ENCODE results near the gene VPS18.

Gene VPS18

DNA sequence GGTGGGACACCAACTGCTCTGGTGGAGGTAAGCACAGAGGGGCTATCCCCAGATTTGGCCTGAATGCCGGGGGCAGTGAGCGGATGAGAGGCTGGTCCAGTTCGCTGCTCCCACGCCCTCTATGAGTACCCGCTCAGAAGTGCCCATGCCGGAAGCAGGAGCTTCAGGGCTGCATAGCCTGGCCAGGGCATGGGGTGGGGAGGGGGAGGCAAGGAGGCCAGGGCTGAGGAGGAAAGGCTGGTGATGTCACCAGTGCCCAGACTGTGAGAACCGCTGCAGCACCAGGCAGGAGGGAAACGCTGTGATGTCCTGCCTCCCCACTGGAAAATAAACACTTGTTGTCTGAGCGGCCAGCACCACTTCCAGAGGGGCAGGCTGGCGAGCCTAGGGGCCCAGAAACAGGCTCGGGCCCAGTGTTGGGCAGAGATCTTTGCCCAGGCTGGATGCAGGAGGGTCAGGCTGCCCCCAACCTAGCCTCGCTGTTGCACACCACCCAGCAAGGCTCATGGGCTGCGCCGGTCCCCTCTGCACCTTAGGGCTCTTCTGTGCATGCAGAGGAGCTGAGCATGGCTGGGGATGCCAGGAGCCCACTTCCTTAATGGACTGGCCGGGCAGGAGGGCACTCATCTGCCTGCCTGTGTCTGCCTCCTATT lies 24.0 kb downstream of the VPS18 start:
- no peak for DNase-seq

DNA sequence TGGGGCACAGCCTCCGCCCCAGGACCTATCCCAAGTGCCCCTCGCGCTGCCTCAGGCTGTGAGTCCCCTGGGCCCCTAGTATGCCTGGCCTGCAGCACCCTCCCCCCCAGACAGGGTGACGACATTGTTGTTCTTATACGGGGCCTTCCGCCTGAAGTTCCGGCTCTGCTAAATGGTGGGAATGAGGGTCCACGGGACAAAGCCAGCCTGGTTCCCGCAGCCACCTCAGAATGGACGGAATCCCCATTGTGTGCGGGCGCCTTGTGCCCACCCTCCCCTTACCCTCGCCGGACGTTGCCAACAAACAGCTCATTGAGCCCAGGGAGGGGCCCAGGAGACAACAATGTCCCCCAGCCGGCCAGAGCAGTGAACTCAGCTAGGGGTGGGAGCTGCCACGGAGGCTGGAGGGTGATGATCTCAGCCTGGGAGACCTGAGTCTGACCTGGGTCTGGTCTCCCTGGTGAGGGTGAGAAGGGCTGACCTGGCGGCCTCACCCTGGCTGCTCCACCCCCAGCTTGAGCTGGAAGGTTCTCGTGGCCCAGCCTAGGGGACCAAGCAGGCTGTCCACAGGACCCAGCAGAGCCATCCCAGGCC lies 24.6 kb downstream of the VPS18 start:
- no peak for DNase-seq

DNA sequence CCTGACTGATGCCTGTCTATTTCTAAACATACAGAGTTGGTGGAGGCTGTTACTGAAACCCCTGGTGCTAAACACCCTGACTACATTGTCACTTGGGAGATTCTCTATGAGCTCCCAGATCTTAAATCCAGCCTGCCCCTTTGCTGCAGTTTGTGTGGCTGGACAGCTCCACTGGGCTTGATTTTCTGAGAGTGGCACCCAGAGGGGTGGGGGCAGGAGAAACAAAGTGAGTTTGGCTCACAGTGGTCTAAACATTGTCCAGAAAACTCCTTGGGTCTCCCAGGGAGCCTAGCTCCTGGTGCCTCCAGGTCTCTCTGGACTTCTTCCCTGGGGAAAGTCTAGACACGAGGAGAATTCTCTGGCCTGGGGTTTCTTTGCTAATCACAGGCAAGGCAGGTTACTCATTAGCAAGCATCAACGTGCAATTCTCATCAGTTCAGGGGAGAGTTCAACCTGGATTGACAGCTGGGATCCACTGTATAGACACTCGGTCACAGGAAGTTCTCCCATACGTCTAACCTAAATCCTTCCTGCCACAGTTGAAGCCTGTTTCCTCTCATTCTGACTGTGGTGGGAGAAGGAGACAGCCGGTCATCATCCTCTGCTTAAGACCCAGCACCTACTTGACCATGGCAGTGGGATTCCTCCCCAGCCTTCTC lies 27.8 kb downstream of the VPS18 start:
- no peak for DNase-seq

DNA sequence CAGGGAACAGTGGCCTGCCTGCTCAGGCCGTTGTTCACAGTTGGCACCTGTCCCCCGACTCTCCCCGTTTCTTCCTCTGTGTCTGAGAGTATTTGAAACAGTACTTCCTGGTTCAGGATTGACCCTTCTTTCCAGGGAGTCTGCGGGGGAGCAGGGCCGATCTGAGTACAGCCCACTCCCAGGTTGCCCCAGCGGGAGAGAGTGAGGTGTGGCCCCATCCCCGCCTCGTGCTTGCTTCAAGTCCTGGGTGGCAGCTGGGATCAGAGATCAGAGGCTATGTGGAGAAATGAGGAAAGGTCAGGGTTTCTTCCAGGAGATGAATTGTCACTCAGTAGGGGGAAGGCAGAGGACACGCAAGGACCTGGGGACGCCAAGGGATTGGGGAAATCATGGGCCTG lies 28.4 kb downstream of the VPS18 start:
- no peak for DNase-seq

DNA sequence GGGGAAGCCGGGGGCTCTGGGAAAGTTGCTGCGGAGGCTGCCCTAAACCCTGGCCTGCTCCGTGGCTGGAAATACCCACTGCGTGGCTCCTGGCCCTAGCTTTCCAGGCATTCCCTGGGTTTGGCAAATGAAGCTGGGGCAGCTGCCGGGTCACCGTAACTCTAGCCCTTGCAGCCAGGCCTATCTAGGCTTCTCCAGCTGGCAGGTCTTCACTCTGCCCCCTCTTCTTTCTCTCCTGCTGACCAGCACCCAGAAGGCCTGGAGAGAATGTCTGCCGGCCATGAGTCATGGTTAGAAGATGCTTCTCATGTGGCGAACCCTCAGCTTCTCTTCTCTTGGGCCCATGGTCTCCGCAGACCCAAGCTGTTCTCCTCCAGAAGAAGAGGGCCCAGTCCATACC lies 29.3 kb downstream of the VPS18 start:
- no peak for DNase-seq

DNA sequence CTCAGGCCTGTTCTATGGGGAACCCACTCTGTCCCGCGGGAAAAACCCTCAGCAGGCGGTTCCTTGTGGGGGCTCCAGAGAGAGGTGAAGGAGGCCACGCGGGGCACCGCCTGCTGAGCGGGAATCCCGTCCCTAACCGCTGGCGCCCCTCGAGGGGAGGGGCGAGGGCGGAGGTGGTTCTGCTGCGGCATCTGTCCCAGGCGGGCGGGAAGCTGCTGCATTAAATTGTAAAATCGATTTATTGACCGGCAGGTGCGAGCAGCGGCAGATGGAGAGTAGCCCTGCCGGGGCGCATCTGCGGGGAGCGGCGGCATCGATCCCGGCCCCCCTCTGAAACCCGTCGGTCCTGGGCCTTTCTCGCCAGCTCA lies 31.2 kb downstream of the VPS18 start:
- no peak for DNase-seq

DNA sequence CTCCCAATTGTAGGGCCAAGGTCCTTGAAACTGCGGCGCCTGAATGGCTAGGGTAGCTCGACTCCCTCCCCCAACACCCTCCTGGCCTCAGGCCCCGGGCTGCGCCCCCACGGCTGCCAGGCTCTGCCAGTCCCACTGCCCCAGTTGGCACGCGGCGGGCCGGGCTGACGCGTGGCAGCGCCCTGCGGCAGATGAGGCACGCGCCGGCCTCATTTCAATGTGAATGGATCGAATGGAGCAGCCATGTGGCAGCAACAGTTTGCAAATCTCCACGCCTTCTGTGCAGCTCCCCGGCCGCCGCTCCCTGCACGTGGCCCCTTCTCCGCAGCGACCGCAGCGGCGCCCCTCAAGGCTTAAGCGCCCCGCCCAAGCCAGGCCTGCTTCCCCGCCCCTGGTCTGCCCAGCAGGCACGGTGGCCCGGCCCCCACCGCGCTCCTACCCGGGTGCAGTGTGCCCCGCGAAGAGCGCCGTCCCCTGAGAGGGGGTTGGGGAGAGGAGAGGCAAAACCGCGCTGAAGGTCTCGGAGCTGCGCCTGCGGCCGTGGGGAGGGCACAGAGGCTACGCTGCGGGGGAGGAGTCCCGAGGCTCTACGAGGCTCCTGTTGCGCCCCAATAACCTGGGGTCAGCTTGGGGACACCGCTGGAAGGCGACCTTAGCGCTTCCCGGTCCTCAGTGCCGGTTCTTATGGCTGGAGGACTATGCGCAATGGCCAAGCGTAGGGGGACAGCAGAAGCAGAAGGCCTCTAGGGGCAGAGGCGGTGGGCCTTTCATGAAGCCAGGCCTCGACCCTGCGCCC lies 31.8 kb downstream of the VPS18 start:
- peak in 37 of 56 donors; percentile 9 to 81 (median 44) for DNase-seq

DNA sequence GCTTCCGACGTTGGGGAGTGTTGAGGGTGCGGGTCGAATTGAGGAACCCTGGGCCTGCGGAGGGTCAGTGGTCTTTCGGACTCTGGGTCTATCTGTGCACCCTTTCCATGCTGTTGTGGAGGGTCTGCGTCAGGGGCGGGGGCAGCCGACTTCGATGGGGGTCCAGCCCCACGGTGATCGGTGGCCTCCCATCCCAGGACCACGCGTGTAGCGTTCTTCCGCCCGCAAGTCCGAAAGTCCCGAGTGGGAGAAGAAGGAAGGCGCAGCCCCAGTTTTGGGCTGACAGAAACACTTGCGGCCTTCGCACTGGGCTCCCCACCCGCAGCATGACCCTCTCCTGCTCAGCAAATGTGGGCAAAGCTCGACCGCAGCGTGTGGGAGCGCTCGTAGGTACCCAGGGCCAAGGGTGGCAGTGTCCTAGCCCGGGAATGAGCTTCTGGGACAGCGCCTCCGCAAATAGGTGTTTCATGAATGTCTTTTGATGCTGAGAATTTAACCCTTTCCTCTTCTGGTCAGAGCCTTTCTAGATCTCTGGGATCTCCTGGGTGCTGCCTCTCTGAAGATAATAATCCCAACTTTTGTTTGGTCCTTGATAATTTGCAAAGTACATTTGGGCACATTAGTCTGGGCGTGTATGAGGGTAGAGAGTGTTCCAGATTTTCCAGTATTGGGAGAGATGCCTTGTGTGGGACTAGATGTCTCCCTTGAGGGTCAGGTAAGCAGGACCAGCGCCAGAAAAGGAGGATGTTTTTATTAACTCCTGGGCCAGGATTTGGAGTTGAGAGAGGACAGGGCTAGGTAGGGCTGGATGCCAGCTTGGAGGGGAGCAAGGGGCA lies 32.6 kb downstream of the VPS18 start:
- DNase-seq = no peak

DNA sequence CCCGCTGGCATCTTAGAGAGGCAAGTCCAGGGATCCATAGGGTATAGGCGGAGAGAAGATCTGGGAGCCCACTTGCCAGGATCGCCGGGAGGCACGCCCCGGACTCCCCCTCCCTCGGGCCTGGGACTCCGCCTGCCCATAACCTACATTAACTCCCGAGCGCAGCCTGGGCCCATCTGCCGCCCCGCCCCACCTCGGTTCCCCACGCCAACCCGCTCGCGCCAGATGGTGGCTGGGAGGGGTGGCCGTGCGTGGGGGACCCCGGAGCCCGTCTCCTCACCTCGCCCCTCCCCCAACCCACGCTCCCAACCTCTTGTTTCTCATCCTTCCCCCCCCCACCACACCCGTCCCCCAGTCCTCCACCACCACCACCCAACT lies 33.2 kb downstream of the VPS18 start:
- peak in 1 of 56 donors; percentile 8 for DNase-seq

DNA sequence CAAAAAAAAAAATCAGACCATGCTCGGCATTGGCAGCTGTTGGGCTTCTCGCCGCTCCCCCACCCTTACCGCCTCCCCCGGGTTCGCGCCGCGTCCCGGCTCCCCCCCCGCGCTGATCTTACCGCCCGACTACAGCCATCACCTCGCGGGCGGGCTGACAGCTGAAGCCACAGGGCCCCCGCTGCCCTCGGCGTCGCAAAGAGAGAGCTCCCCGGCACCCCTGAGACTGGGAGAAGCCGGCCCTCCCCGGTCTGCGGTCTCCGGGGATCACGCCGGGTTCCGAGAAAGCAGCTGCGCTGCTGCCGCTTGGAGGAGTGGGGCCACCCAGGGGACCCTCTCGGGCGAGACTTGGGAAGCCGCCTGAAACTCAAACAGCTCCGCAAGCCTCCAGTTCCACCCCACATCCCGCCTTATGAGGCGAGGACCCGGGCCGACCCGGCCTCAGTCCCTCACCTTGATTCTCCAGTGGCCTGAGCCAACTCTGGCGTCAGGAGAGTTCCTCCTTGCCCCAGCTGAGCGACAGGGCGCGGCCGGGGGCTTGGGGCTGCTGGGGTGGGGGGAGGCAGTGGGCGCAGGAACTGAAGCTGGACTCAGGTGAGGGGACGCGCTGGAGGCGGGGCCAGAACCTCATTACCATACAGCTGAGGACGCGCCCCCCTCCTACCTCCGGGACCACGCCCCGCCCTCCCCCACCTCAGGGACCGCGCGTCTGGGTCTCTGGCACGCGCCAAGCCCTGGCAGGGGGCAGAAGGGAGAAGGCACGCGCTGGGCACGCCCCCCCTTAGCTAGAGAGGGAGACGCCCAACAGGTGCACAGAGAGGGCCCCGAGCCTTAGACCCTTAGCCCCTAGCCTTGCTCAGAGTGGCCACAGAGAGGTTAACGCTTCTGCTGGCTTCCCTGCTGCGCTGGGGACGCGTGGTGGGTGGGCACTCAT lies 33.9 kb downstream of the VPS18 start:
- DNase-seq = no peak

DNA sequence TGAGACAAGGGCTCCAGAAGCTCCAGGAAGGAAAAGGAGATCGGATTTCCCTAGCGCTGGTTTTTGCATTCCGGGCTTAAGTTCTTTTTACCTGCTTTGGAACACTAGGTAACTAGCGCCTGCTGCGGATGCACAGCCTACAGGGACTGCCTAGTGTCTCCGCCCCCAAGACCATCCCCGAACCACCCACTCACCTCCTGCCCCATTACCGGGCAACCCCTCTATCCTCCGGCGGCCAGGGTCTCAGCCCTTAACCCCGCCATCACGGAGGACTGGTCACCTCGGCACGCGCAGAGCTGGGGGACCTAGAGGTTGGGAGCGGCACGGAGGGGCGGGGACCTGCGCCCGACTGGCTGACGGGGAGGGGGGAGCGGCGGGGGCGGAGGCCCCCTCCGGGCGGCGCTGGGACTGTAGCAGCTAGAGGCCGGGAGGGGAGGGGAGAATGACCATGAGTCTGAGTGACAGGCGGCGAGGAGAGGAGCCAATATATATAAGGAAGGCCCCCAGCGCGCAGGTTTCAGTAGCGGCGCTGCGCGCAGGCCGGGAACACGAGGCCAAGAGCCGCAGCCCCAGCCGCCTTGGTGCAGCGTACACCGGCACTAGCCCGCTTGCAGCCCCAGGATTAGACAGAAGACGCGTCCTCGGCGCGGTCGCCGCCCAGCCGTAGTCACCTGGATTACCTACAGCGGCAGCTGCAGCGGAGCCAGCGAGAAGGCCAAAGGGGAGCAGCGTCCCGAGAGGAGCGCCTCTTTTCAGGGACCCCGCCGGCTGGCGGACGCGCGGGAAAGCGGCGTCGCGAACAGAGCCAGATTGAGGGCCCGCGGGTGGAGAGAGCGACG lies 34.8 kb downstream of the VPS18 start, which contains the start of gene DLL4:
Gene DLL4, plus strand, starts transcription at position 520 of the 839 bp plus-strand sequence. CDS start 329 bp downstream, outside the sequence.
- DNase-seq = peak in 1 of 56 donors; percentile 11

DNA sequence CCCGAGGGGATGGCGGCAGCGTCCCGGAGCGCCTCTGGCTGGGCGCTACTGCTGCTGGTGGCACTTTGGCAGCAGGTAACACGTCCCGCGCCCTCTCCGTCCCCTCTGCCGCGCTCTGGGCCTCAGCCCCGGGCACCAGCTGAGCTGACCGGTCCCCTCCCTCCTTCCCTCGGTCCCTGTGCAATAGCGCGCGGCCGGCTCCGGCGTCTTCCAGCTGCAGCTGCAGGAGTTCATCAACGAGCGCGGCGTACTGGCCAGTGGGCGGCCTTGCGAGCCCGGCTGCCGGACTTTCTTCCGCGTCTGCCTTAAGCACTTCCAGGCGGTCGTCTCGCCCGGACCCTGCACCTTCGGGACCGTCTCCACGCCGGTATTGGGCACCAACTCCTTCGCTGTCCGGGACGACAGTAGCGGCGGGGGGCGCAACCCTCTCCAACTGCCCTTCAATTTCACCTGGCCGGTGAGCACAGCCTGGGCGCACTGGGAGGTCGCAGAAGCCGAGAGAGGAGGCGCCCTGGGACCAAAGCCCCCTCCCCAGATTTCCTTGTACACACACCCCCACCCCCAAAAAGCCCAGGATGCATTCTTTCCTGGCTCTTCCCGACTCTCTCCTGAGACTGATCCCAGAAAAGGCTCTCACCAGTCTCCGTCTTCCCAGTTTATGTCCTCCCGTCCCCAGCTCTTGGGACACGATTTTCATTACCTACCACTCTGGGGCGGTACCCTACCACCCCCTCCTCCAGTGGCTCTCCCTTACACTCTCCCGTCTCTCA lies 35.6 kb downstream of the VPS18 start:
- DNase-seq = peak in 2 of 56 donors; percentile 20 to 32

DNA sequence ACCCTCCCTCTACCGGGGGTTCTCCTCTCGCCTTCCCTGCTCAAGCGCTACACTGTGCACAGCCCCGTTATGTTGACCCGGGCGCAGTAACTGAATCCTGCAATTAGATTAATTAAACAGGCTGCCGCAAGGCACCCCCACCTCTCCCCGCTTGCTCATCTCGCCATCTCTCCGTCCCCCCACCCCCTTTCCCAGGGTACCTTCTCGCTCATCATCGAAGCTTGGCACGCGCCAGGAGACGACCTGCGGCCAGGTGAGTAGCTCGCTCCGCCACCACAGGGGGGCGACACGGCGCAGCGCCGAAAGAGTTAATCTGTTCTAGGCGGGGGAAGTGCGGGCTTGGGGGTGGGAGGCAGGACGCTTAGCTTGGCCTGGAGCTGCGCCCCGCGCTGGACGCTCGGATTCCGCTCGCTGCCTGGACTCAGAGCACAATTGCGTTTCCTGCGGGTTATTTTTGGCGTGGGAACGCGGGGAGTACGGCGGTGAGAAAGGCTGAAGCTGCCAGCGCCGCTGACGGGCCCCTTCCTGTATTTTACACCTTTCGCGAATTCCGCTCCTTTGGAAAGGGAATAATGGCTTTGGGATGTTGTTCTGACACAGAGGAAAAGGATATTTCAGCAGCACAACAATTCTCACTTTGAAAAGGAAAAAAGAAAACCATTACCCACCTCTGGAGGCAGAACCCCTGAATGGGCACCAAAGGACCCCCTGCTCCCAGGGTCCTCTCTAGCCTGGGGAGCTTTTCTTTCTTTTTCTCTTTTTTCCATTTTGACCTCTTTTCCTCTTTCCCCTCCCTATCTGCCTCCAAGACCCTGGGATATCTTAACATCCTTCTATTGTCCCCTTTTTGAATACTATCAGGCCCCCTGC lies 36.4 kb downstream of the VPS18 start:
- DNase-seq = no peak

DNA sequence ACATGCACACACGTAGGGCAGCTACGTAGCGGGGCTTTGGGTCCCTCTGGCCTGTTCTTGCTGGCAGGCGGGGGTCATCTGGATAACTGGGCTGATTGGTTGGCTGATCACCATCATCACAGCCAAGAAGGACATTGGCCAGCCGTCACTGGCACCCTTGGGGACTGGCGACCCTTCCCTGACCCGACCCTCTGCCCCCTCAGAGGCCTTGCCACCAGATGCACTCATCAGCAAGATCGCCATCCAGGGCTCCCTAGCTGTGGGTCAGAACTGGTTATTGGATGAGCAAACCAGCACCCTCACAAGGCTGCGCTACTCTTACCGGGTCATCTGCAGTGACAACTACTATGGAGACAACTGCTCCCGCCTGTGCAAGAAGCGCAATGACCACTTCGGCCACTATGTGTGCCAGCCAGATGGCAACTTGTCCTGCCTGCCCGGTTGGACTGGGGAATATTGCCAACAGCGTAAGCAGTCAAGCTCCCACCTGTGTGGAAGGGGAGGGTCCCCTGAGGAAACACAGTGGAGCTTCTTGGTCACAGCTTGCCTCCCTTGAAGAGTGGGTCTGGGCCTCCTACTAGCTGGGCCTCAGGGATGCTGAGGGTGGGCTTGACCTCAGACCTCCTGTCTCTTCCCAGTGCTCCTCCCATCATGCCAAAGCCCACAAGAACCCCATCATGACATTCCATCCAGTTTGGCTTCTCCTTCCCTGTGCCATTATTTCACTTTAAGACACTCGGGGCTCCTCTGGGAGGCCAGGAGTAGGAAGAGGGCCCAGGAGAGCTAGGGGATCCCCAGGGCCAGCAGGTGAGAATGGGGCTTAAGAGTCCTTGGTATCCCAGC lies 37.3 kb downstream of the VPS18 start:
- no peak for DNase-seq

DNA sequence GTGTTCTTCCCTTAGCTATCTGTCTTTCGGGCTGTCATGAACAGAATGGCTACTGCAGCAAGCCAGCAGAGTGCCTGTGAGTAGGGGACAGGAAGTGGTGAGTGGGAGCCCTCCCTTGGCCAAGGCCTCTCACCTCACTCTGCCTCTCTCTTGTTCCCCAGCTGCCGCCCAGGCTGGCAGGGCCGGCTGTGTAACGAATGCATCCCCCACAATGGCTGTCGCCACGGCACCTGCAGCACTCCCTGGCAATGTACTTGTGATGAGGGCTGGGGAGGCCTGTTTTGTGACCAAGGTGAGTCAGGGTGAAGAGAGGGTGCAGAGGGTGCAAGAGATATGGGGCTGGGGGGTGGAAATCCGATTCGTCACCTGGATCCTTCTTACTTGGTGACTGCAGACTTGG lies 37.9 kb downstream of the VPS18 start:
- no peak for DNase-seq

Data from amygdala (tissue), 56 donors.